Parathyroid adenoma (tissue), 2 donors: ENCODE results near the gene LPCAT1.

Experiments used
- H2AFZ ChIP-seq: fragments of 300-600 bp; sonication (generic); one replicate; pipeline ENCODE4 v1.7.0; 2017; ENCODE audit warnings: antibody characterized with exemption, mild to moderate bottlenecking
- H3K27ac ChIP-seq: fragments of 300-600 bp; sonication (generic); one replicate; pipeline ENCODE4 v1.7.0; 2017
- H3K27me3 ChIP-seq: fragments of 300-600 bp; sonication (generic); one replicate; pipeline ENCODE4 v1.7.0; 2017; ENCODE audit warnings: low read length; ENCODE audit not compliant: control insufficient read depth, insufficient read depth
- H3K36me3 ChIP-seq: fragments of 300-600 bp; sonication (generic); one replicate; pipeline ENCODE4 v1.7.0; 2017; ENCODE audit warnings: low read length; ENCODE audit not compliant: control insufficient read depth, insufficient read depth
- H3K4me1 ChIP-seq: fragments of 300-600 bp; sonication (generic); one replicate; pipeline ENCODE4 v1.7.0; 2017; ENCODE audit warnings: control low read depth
- H3K4me2 ChIP-seq: fragments of 300-600 bp; sonication (generic); one replicate; pipeline ENCODE4 v1.7.0; 2017; ENCODE audit warnings: low read length
- H3K4me3 ChIP-seq: fragments of 300-600 bp; sonication (generic); one replicate; pipeline ENCODE4 v1.7.0; 2017; ENCODE audit warnings: low read depth, low read length
- H3K79me2 ChIP-seq: fragments of 300-600 bp; sonication (generic); one replicate; pipeline ENCODE4 v1.7.0; 2017; ENCODE audit warnings: control low read depth
- H3K9ac ChIP-seq: fragments of 300-600 bp; sonication (generic); one replicate; pipeline ENCODE4 v1.7.0; 2017; ENCODE audit warnings: mild to moderate bottlenecking
- H3K9me3 ChIP-seq: fragments of 300-600 bp; sonication (generic); one replicate; pipeline ENCODE4 v1.7.0; 2017; ENCODE audit warnings: low read length; ENCODE audit not compliant: control insufficient read depth
- TF ChIP-seq, protein P1 (sequence below): fragments of 300-600 bp; sonication (generic); IDR thresholded peaks from one replicate; pipeline ENCODE4 v1.7.0; 2017; ENCODE audit warnings: antibody characterized with exemption, mild to moderate bottlenecking
- donor health status: primary hyperparathyroidism.

The LPCAT1 gene

DNA sequence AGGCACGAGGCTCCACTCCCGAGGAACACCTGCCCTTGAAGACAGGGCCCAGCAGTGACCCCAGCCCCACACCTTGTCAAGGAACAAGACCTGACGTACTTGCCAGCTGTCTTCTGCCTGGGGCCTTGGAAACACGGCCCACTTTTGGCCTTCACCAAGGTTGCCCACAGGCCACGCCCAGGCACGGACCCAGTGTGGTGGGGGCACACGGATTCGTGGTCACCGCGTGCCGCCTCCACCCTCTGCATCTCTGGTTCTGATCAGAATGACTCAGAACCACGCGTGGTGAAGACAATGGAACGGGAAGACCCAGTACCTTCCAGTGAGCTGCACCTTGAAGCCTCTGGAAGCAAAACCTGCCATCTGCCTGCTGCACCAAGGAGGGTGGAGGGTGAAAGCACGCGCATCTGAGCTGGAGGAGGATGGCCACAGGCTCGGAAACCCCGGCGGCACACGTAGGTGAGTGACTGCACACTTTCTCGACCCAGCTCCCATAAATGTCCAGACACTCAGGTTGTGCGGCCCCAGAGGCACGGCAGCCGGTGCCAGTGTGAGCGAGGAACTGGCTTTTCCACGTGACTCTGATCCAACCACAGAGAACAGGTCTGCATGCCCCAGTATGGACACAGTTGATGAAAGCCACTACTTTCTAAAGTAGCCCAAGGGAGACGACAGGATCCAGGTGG, 36.5 kb downstream of the LPCAT1 start:
- H3K4me3 ChIP-seq: no peak overlapping the region
- H3K27ac ChIP-seq: no peak overlapping the region
- H3K4me1 ChIP-seq: no peaks in the 10 kb centered on the region
- H3K27me3 ChIP-seq: no peaks in the 10 kb centered on the region
- no peak overlapping the region for H2AFZ ChIP-seq
- H3K79me2 ChIP-seq: no peaks in the 10 kb centered on the region
- H3K36me3 ChIP-seq: no peaks in the 10 kb centered on the region
- H3K9ac ChIP-seq: no peak overlapping the region
- TF ChIP-seq, protein P1, sequence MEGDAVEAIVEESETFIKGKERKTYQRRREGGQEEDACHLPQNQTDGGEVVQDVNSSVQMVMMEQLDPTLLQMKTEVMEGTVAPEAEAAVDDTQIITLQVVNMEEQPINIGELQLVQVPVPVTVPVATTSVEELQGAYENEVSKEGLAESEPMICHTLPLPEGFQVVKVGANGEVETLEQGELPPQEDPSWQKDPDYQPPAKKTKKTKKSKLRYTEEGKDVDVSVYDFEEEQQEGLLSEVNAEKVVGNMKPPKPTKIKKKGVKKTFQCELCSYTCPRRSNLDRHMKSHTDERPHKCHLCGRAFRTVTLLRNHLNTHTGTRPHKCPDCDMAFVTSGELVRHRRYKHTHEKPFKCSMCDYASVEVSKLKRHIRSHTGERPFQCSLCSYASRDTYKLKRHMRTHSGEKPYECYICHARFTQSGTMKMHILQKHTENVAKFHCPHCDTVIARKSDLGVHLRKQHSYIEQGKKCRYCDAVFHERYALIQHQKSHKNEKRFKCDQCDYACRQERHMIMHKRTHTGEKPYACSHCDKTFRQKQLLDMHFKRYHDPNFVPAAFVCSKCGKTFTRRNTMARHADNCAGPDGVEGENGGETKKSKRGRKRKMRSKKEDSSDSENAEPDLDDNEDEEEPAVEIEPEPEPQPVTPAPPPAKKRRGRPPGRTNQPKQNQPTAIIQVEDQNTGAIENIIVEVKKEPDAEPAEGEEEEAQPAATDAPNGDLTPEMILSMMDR: no peak
- H3K4me2 ChIP-seq: no peak overlapping the region
- H3K9me3 ChIP-seq: no peaks in the 10 kb centered on the region

DNA sequence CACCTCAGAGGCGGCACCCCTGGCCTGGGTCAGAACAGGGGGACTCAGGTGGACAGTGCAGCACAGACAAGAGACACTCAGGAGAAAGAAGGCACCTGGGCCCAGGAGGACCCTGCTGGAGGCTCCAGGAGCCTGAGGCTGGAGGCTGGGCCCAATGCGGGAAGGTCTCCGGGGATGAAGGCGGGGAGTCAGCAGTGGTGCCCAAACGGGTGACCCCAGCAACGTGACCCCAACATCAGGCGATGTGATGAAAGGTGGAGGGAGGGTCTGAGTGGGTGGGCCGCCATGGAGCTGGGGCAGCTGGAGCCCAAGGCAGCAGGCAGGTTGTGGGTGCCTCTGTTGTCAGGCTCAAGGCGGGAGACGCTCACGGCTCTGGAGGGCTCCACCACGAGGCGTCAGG, 37.5 kb downstream of the LPCAT1 start:
- H3K9me3 ChIP-seq: no peaks in the 10 kb centered on the region
- no peak overlapping the region for H3K9ac ChIP-seq
- no peak overlapping the region for H3K4me3 ChIP-seq
- H3K27me3 ChIP-seq: no peaks in the 10 kb centered on the region
- H2AFZ ChIP-seq: no peak overlapping the region
- H3K27ac ChIP-seq: no peak overlapping the region
- TF ChIP-seq, protein P1: no peak
- H3K4me1 ChIP-seq: no peaks in the 10 kb centered on the region
- H3K36me3 ChIP-seq: no peaks in the 10 kb centered on the region
- no peaks in the 10 kb centered on the region for H3K79me2 ChIP-seq
- H3K4me2 ChIP-seq: no peak overlapping the region

DNA sequence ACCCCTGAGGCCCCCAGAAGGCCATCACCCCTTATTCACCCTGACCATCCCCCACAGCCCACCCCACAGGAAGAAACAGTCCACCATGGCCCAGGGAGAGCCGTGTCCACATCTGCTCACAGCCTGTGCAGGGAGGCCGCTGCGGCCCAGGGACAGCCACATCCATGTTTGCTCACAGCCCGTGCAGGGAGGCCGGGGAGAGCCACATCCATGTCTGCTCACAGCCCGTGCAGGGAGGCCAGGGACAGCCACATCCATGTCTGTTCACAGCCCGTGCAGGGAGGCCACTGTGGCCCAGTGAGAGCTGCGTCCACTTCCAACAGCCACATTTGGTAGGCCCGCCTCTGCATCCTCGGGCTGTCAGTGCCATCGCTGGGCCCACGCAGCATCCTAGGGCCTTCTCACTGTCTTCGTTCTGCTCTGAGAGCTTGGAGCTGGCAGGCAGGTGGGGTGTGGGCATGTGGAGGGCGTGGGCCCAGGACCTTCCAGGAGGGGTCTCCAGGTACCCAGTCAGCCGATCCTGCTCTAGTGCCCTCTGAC, 38.1 kb downstream of the LPCAT1 start:
- no peak overlapping the region for H3K4me3 ChIP-seq
- no peak overlapping the region for H3K9ac ChIP-seq
- H3K27me3 ChIP-seq: no peaks in the 10 kb centered on the region
- H2AFZ ChIP-seq: no peak overlapping the region
- H3K79me2 ChIP-seq: no peaks in the 10 kb centered on the region
- H3K4me1 ChIP-seq: no peaks in the 10 kb centered on the region
- TF ChIP-seq, protein P1: no peak
- no peaks in the 10 kb centered on the region for H3K9me3 ChIP-seq
- no peak overlapping the region for H3K4me2 ChIP-seq
- no peaks in the 10 kb centered on the region for H3K36me3 ChIP-seq
- no peak overlapping the region for H3K27ac ChIP-seq

DNA sequence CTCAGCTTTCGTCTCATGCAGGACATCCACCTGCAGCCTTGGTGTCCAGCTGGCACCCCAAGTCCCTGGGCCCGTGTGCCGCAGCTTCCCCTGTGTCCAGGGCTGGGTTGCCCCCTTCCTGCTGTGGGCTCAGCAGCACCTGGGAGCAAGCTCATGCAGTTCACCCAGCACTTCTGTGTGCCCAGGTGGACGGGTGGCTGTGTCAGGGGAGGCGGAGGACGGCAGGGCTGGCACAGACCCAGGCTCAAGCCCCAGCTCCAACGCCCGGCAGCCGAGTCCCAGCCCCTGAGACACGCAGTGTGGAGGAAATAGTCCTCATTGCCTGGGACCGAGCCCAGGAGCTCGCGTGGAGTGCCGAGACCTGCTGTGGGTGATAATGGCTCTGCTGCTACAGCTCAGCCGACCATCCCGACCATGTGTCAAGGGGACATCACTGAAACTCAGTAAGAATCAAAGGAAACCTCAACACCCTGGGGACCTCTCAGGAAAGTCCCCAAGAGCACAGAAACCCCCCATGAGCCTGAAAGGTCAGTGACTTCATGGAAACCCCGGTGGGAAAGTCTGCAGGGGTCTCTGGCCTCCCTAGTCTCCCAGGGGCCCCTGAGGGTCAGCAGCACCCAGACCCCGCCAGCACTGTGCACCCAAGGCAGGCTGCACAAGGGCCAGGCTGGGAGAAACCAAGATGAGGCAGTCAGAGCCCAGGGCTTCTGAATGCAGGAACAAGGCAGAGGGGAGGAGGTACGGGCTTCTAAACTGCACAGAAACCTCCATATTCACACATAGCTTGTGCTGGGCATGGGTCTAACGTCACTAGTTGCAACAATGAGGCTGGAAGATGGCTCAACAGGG, 38.8 kb downstream of the LPCAT1 start:
- Histone ChIP-seq H3K9ac (no peak overlapping the region), H3K9me3 (no peaks in the 10 kb centered on the region), H3K4me2 (no peak overlapping the region), H2AFZ (no peak overlapping the region), H3K36me3 (no peaks in the 10 kb centered on the region), H3K27me3 (no peaks in the 10 kb centered on the region), H3K4me1 (no peaks in the 10 kb centered on the region), H3K4me3 (no peak overlapping the region), H3K27ac (no peak overlapping the region), H3K79me2 (no peaks in the 10 kb centered on the region)
- TF ChIP-seq, protein P1: no peak
